Measurements from ENCODE around the gene UTRN.

DNA sequence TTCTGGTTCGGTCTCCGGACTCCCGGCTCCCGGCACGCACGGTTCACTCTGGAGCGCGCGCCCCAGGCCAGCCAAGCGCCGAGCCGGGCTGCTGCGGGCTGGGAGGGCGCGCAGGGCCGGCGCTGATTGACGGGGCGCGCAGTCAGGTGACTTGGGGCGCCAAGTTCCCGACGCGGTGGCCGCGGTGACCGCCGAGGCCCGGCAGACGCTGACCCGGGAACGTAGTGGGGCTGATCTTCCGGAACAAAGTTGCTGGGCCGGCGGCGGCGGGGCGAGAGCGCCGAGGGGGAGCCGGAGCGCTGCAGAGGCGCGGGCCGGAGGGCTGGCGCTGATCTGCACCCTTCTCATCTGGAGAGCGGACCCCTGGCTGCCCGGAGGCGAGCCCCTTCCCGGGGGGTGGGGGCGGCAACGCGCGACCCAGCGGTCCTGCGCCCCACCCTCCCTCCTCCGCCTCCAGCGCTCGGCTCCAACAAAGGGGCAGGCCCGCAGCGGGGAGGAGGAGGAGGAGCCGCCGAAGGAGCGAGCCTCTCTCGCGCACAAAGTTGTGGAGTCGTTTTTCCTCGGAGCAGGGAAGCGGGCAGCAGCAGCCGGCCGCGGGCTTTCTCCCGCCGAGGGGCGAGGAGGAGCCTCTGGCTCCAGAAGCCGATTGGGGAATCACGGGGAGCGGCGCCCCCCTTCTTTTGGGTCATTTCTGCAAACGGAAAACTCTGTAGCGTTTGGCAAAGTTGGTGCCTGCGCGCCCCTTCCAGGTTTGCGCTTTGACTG lies at the start of gene UTRN:
- TF ChIP-seq, protein P1, sequence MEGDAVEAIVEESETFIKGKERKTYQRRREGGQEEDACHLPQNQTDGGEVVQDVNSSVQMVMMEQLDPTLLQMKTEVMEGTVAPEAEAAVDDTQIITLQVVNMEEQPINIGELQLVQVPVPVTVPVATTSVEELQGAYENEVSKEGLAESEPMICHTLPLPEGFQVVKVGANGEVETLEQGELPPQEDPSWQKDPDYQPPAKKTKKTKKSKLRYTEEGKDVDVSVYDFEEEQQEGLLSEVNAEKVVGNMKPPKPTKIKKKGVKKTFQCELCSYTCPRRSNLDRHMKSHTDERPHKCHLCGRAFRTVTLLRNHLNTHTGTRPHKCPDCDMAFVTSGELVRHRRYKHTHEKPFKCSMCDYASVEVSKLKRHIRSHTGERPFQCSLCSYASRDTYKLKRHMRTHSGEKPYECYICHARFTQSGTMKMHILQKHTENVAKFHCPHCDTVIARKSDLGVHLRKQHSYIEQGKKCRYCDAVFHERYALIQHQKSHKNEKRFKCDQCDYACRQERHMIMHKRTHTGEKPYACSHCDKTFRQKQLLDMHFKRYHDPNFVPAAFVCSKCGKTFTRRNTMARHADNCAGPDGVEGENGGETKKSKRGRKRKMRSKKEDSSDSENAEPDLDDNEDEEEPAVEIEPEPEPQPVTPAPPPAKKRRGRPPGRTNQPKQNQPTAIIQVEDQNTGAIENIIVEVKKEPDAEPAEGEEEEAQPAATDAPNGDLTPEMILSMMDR (IDR thresholded peaks at IDR 0.05) = no peak
- TF ChIP-seq POLR2AphosphoS5 (IDR thresholded peaks at IDR 0.05) (peak; percentile 42 to 76), EP300 (IDR thresholded peaks at IDR 0.05) (no peak)

Data from esophagus muscularis mucosa (tissue), 4 donors.